Choroid plexus epithelial cell (primary cell): ENCODE results near the gene PHF2.

Source experiments
- DNase-seq: peaks from one replicate; pipeline ENCODE4 v3.0.0-alpha.2; 2010; ENCODE audit warnings: low read depth
- H3K4me3 ChIP-seq: 2 replicates; pipeline ENCODE4 v1.5.1; 2011; ENCODE audit warnings: low read depth, mild to moderate bottlenecking, control low read depth, low read length, moderate library complexity
- CTCF ChIP-seq: conservative IDR thresholded peaks from 2 replicates; pipeline ENCODE4 v1.5.1; 2011; ENCODE audit warnings: low read depth, mild to moderate bottlenecking, control low read depth, inconsistent platforms, low read length, moderate library complexity

Gene PHF2

DNA sequence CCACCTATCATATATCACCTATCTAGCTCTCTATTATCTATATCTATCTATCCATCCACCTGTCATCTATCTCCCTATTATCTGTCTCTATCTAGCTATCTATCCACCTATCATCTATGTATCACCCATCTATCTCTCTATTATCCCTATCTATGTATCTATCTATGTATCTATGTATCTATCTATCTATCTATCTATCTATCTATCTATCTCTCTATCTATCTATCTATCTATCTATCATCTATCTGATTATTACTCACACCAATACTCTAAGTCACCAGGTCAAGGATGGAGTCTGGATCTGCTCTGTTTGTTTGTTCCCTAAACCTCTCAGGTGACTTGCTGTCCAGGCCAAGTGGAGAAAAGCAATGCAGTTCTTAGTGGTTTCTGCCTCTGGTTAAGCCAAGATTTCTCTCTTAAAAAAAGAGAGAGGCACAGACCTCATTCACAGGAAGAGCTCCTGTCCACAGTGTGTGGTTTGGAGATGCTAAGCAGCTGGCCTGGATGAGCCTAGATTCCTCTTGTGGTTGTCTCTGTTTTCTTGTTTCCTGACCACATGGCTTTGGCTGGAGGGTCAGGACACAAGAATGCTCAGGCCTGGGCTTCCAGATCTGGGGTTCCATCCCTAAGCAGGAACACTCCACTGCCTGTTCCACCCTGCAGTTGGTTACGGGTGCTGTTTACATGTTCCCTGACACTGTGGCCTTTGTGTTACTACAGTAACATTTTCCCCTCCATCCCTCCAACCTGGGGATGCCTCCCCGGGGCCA, 133.4 kb downstream of the PHF2 start:
- no peak overlapping the region for H3K4me3 ChIP-seq
- DNase-seq: no peak
- TF ChIP-seq CTCF: no peak

DNA sequence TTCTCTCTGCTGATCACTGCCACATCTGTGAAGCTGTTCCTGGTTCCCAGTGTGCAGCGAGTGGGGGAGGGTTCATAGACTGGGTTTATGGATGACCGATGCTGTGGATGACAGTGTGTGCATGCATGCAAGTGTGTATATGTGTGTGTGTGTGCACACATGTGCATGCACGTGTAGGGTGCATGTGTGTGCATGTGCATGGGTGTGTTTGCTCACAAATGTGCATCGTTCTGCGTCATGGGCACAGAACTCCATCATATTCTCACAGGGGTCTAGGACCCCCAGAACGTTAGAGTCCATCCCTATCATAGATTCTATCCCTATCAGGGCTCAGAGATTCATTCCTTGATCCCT, 134.0 kb downstream of the PHF2 start:
- no peak for DNase-seq
- TF ChIP-seq CTCF: no peak
- H3K4me3 ChIP-seq: no peak overlapping the region

DNA sequence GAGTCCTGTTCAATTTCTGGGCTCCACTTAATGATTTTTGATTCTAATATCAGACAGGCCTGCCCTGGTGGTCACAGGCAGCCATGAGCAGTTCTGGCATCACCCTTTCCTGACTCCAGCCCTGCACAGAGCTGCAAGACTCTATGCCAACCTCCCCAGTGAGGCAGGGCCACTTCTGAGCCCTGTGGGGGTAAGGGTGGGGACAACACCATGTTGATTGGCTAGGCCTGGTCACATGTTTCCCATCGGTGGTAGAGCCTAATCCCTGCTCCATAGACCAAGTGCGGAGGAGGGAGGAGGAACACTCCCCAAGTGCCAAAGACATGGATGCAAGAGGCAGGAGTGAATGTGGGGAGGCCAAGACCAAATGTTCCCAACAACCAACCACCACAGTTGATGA, 134.6 kb downstream of the PHF2 start:
- no peak for DNase-seq
- H3K4me3 ChIP-seq: no peak overlapping the region
- TF ChIP-seq CTCF: no peak

DNA sequence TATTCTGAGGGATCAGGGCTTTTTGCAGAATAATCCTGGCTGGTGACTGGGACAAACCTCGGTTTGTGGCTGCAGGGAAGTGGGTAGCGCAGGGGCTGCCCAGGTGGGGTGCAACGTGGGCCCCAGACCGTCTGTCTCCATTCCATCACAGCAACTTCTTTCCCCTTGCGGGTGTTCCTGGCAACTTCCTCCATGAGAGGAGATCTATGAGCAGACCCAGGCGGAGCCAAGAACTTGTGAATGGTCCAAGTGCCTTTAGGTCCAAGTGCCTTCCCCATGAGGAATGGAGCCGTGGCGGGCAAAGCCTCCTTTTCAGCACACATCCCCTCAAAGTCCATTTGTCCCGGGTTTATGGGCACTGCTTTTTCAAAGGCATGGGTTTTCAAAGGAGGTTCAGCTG, 136.5 kb downstream of the PHF2 start:
- no peak overlapping the region for H3K4me3 ChIP-seq
- no peak for TF ChIP-seq CTCF
- DNase-seq: no peak

GRCh38 chr9:93713716-93714115, 137.3 kb downstream of the PHF2 start:
- DNase-seq: peak; percentile 11
- TF ChIP-seq CTCF: no peak
- H3K4me3 ChIP-seq: no peak overlapping the region

- no peak for DNase-seq
- no peak for TF ChIP-seq CTCF
- H3K4me3 ChIP-seq: no peak overlapping the region
These were observed 145.1 kb downstream of the PHF2 start for GRCh38 chr9:93721417-93721965.

DNA sequence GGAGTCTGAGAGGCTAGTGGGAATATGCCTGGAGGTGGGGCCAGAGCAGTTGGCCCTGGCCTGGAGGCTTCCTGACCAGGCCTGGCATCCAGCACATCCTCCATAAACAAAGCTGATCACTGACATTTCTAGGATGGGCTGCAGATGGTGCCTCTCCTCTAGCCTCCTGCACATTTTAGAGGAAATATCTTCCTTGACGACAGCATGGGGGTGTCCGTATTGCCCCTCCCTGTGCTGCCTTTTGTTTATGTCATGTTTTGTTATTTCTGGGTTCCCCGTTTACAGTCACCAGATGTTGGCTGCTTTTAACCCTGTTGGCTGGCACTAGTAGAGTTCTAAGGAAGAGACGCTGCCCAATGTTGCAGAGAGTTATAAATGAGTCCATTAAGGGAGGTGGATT, 148.5 kb downstream of the PHF2 start:
- DNase-seq: no peak
- H3K4me3 ChIP-seq: no peak overlapping the region
- no peak for TF ChIP-seq CTCF
